HG03196 (cell line): ENCODE data around the gene PRPF40A.

Experiments
- ATAC-seq: cut with Tn5 transposase; IDR thresholded peaks from one replicate; pipeline ENCODE4 v1.9.1; 2021; ENCODE audit not compliant: unreplicated experiment

The PRPF40A gene

DNA sequence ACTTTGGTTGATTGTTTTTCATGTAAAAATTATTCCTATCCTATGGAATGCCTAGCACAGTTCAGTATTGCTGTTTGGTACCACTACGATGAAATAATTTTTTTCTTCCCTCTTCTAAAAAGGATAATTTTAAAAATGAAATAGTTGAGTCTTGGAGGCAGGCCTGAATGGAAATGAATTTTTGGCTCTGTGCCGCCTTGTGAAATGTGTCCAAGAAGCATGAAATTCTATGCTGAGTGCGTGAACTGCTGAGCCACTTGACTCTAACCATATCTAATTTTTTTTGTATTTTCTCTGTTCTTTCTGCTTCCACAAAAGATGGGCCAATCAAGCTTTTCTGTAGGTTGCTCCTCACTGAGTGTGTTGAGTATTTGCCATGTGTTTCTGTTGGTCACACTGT lies 95.0 kb downstream of the PRPF40A start:
- no peak for ATAC-seq

DNA sequence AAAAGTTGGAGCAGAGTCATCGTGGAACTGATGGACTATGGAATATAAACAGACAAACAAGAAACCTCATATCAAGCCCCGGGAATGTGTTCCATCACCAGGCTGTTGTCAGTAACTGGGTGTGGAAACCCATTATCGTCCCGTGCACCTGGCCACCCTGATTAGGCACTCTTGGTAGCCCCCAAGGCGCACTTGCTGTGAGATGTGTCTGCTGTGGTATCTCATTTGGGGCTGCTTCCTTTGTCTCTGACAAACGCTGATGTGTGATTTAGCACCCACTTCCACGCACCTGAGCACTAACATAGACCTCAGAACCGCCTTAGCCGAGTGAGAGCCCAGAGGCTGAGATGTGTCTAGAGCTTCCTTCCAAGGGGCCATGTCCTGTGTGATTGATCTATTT lies 96.3 kb downstream of the PRPF40A start:
- ATAC-seq: no peak

DNA sequence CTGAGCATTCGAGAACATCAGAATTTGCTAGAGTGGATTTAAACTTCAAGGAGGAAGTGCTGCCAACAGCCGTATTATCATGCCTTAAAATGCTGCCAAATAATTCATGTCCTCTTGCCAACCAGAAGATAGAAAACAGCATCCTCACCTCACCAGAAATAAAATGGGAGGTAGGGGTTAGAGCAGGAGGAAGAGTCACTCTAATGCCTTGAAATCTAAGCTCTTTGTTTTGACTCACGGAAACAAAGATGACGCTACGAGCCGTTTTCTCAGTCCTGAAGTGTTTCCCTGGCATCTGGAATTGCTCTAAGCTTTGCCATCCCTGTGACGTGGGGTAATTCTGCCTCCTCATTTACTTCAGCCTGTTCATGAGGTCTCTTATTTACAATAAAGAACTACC lies 97.1 kb downstream of the PRPF40A start:
- ATAC-seq: no peak

DNA sequence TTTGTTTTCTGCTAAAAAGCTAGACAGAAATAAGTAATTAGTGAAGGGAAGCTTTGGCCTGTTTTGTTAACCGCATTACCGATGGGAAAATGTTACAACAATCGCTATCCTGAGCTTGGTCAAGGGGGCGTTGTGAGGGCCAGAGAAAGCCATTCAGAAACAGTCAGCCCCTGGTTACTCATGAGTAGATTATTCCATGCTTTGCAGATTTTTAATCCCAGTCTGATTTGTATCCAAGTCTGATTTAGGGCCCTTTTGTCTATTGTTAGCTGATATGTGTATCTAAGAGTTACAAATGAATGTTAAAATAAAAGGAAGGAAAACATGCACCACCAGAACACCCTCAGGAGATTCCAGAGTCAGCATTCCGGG lies 99.1 kb downstream of the PRPF40A start:
- ATAC-seq: no peak

DNA sequence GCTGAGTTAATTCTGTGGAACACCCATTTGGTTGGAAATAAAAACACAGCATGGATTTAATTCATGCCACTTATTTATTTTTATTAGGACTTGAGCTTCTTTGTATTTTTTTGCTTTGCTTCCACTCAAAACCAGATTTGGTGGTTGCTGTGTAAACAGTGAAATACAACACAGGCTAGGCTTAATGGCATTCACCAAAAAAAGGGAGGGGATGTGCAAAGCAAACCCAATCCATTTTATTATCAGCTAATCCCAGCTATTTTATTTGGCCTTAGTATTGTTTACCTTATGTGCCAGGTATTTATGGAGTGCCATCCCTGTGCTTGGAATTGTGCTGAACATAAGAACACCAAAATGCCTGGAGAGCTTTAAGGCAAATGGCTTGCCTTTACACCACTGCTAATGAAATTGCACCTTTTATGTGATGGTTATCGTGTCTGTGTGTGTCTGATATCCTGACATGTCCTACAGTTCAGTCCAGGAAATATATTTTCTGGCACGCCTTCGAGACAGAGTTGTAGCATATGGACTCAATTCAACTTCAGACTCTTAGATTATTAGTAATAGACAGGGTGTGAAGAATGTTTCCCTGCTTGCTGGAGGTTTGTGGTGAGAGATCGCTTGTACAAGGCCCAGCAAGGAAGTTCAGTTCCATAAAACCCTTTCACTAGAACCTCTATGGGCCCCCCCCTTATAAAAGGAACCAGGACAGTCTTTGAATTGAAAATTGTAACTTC lies 99.6 kb downstream of the PRPF40A start:
- no peak for ATAC-seq

DNA sequence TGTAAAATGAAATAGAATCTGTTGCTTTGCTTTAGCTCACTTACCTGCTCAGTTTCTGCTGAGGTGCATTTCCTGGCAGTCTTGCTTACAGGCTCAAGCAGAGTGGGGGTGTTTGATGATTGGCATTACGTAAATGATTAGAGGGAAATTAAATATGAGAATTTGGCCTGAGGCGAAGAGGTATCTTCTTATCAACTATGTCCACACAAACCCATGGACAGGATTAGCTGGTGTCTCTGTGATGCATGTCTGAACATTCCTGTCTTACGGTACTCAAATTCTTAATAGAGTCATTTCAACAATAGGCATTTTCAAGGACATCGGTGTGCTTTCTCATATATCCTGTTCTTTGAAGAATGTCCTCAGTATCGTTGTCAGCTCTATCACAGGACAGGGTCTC lies 102.1 kb downstream of the PRPF40A start:
- ATAC-seq: no peak

DNA sequence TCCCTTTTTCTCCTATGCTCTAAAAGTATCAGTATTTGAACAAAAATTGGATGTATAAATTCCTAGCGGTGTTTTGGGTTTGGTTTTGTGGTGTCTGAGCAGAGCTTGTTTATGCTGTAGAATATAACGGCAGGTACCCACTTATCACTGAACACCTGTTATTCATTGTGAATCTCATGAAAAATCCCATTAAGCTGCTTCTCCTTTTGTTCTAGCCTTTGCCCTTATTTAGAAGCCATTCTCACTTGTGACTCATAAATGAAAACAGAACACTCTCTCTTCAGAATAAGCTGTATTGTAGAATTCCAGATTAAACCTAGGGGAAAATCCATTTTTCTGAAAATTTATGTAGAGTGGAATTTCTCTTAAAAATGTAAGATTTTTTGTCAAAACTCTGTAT lies 104.0 kb downstream of the PRPF40A start:
- no peak for ATAC-seq

DNA sequence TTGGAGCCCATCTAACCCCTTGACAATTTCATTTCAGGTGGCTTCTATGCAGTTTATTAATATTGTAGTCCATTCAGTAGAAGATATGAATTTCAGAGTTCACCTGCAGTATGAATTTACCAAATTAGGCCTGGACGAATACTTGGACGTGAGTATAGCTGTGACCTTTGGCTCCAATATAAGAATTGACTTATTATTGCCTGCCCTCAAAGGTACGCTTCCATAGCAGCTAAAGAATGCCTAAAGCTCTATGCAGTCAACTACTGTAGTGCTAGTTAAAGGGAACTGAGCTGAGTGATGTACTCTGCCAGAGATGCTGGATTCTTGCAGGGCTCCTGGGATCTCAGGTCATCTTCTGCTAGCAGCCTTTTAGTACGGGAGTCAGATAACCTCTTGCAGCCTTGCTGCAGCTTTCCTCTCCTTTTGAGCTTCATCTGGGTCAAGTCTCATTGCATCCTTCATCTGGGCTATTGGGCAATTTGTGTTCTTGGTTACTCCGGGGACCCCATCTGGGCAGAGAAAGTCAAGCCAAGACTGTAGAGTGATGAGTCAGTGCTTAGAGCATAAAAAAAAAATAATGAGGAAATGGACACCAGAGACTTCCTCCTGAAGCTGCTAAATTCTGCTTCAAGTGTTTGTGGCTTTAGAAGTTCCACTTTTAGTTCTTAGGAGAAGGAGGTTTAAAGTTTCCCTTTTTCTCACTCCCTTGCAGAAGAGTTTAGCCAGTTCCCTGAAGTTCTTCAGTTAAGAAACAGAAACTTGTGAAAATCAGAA lies 105.6 kb downstream of the PRPF40A start:
- peak; percentile 83 for ATAC-seq

DNA sequence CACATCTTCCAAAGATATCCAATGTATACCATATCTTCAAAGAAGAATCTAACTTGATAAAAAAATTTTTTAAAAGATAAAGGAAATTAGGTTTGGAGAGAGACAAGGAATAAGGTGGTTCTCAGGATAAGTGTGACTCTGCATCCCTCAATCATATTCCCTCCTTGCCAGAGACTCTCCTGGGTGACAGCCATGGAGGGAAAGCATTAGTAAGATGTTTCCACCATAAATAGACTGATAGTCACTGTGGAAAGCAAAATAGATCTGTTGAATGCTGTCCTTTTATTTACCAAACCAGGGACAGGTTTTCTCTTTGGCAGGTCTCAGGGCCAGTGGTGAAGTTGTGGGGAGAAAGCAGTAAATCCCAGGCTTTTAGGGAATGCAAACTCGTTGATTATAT lies 107.6 kb downstream of the PRPF40A start:
- ATAC-seq: no peak

DNA sequence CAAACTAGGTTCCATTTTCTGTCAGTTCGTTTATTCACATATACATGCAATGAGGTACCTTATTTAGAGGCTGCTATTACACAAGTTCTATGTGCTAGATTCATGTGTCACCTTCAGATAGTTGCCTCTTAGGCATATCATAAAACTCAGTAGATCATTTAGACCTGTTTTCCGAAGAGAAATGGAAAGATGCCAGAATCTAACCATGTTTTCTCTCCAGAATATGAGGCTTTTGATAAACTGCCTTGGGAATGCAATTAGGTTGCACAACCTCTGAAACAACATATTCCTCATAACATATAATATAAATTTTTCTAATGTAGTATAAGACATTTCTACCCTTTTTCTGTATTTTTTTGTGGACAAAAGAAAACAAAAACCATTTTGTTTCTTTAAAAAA lies 108.1 kb downstream of the PRPF40A start:
- no peak for ATAC-seq

DNA sequence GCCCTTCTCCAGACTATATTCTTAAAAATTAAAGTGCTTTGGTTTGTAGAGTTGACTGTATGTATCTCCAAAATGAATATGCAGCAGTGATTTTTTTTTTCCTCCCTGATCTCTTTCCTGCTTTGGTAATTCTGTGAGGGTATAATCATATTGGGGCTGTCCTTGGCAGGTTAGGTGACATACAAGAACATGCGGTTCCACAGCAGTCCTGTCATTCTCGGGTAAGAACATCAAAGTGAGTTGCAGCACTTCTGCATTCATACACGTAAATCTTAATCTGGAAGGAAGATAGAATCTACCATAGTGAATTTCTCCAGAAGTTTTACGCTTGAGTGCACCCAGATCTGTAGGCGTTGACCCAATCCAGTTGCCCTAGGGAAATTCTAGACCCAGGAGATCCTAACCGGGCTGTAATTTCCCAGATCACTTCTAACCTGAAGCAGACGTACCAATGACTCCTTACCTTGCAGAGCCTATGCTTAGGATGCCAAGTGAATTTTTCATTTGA lies 109.4 kb downstream of the PRPF40A start:
- ATAC-seq: no peak

DNA sequence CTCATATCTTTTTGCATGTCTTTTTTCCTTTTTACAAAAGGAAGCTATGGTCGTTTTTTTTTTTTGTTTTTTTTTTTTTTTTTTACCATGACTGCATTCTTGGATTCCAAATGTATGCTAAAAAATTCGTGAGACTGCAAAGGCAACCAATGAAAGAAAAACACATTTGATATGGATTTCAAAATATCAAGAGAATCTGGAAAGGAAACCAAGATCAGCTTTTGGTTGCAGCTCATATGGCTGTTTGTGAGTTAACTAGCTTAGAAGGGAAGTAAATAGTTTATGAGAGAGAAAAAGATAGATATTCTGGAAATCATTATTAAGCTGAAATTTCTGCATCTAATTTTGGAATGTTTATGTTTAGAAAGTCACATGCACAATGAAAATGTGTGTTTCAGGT lies 110.3 kb downstream of the PRPF40A start:
- no peak for ATAC-seq

DNA sequence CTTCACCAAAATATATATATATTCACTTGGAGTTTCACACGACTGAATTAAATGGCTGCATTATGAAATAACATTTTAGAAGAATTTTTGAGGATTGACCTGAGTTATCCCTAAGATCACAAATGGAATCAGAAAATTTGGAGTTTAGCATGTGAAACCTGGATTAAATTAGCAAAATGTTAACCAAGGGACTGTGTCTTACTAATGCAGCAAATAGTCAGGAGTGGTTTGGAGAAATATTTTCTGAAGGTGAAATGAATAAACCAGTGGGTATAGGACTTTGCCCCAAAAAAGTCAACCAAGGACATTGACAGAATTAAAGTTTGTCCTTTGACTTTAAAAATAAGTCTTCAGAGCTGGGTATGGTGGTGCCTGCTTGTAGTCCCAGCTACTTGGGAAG lies 111.2 kb downstream of the PRPF40A start:
- no peak for ATAC-seq

DNA sequence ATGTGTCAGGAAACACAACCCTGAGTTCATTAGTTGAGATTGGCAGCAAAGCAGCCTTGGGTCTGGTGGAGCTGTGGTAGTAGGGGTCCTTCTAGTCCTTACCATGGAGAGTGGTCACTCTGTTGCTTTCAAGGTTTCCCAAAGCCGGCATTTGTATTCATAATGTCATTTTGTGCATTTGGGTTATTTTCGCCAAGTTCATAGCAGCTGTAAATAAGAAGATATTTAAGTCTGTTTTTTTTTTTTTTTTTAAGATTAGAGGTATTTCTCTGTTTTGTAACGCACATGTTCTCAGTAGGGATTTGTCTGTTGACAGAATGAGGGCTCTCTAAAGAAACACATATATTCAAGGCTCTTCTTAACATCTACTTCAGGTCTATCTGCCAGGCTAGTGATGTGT lies 114.1 kb downstream of the PRPF40A start:
- ATAC-seq: no peak

DNA sequence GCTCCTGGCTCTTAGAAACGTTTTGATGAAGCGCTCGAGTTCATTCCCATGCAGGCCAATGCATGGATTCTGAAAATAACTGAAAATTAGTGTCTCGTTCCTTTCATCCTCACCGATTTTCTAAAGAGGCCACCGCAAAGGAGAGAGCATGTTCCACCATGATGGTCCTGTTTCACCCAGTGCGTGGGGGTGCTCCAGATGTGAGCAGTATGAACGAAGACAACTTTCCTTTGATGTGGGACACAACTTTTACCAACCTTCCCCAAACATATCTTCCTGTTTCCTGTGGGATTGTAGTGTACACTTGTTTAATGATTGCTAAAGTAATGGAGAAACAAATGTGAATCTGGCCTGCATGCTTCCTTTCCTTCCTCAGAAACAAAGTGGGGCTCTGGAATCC lies 114.5 kb downstream of the PRPF40A start:
- ATAC-seq: no peak
